WTC11 (cell line): ENCODE results near the gene ZFP91. TPM values are rescaled to one million over a fixed set of nuclear protein-coding genes. Genes with fewer than 3 reads are reported as not detected.

Source experiments
- ATAC-seq: fragments of 200-7000 bp; cut with Tn5 transposase; 2 replicates; pipeline ENCODE4 v1.10.0; 2021; ENCODE audit warnings: mild to moderate bottlenecking, moderate library complexity
- CTCF ChIA-PET: fragments of 300-600 bp; sonication (Branson Sonifier 250); formaldehyde crosslinking; loops from one replicate; lab custom pipeline; 2021; ENCODE audit warnings: antibody characterized with exemption; lab: Charles Lee
- POLR2A ChIA-PET: fragments of 350-600 bp; sonication (Branson Sonifier 250); formaldehyde crosslinking; loops from one replicate; lab custom pipeline; 2021; ENCODE audit warnings: antibody characterized with exemption; lab: Charles Lee
- DNase-seq: peaks from one replicate; pipeline ENCODE4 v3.0.0; 2021; ENCODE audit warnings: low spot score
- H3K27ac Mint-ChIP-seq: 2 replicates; pipeline ENCODE4 v1.8.0; 2021; ENCODE audit warnings: mixed read lengths
- H3K27me3 Mint-ChIP-seq: 2 replicates; pipeline ENCODE4 v1.8.0; 2021; ENCODE audit warnings: low read depth, mild to moderate bottlenecking, moderate library complexity, mixed read lengths
- H3K36me3 Mint-ChIP-seq: 2 replicates; pipeline ENCODE4 v1.8.0; 2021; ENCODE audit warnings: mixed read lengths
- H3K4me1 Mint-ChIP-seq: 2 replicates; pipeline ENCODE4 v1.8.0; 2022; ENCODE audit warnings: mixed read lengths
- H3K4me3 Mint-ChIP-seq: 2 replicates; pipeline ENCODE4 v1.8.0; 2021; ENCODE audit warnings: mild to moderate bottlenecking, moderate library complexity, mixed read lengths
- H3K9me3 Mint-ChIP-seq: 2 replicates; pipeline ENCODE4 v1.8.0; 2021; ENCODE audit warnings: mixed read lengths
- ATF2 ChIP-seq: sonication (generic); formaldehyde crosslinking; IDR thresholded peaks from 2 replicates; pipeline ENCODE4 v1.8.1; 2022; ENCODE audit warnings: low read depth, missing genetic modification reagents, borderline replicate concordance
- GABPB1 ChIP-seq: sonication (generic); formaldehyde crosslinking; IDR thresholded peaks from 2 replicates; pipeline ENCODE4 v1.8.1; 2023; ENCODE audit warnings: mild to moderate bottlenecking, missing genetic modification reagents
- IRF1 ChIP-seq: sonication (generic); formaldehyde crosslinking; IDR thresholded peaks from 2 replicates; pipeline ENCODE4 v1.8.0; 2023; ENCODE audit warnings: missing genetic modification reagents
- NR2C2 ChIP-seq: sonication (generic); formaldehyde crosslinking; IDR thresholded peaks from 2 replicates; pipeline ENCODE4 v1.8.0; 2022; ENCODE audit warnings: mild to moderate bottlenecking, missing genetic modification reagents
- TCF7 ChIP-seq: sonication (generic); formaldehyde crosslinking; IDR thresholded peaks from 2 replicates; pipeline ENCODE4 v1.8.0; 2022; ENCODE audit warnings: mild to moderate bottlenecking, low read depth, missing genetic modification reagents, moderate library complexity
- ZBTB21 ChIP-seq: sonication (generic); formaldehyde crosslinking; IDR thresholded peaks from 2 replicates; pipeline ENCODE4 v1.8.1; 2023; ENCODE audit warnings: mild to moderate bottlenecking, missing genetic modification reagents, borderline replicate concordance
- ZNF263 ChIP-seq: sonication (generic); formaldehyde crosslinking; IDR thresholded peaks from 2 replicates; pipeline ENCODE4 v1.8.1; 2022; ENCODE audit warnings: low read depth, mild to moderate bottlenecking, moderate library complexity, missing genetic modification reagents
- total RNA-seq: library from RNA; stranded (reverse); gene quantifications from 3 replicates; pipeline ENCODE4 v1.2.3, GENCODE V29; 2021
- TF ChIP-seq, protein P1 (sequence below): fragments of 250-450 bp; sonication (Bioruptor Pico); IDR thresholded peaks from 2 replicates; pipeline ENCODE4 v1.9.0; 2021; ENCODE audit warnings: mild to moderate bottlenecking, borderline replicate concordance
- TF ChIP-seq, protein P2 (sequence below): sonication (generic); formaldehyde crosslinking; IDR thresholded peaks from 2 replicates; pipeline ENCODE4 v1.8.1; 2023; ENCODE audit warnings: mild to moderate bottlenecking, missing genetic modification reagents, moderate library complexity
- TF ChIP-seq, protein P3 (sequence below): fragments of 250-450 bp; sonication (Bioruptor Pico); IDR thresholded peaks from 2 replicates; pipeline ENCODE4 v1.9.0; 2021; ENCODE audit warnings: moderate library complexity, mild to moderate bottlenecking, inconsistent platforms, borderline replicate concordance
- TF ChIP-seq, protein P4 (sequence below): fragments of 200-600 bp; IDR thresholded peaks from 2 replicates; pipeline ENCODE4 v1.8.0; 2022; ENCODE audit warnings: antibody characterized with exemption

The ZFP91 gene
- total RNA-seq, 1 experiment from 2014 or later = 28.1 TPM

GRCh38 chr11:58631378-58631777 is 52.5 kb downstream of the ZFP91 start:
- no peak overlapping the region for H3K27ac Mint-ChIP-seq
- H3K27me3 Mint-ChIP-seq = no peaks in the 10 kb centered on the region
- CTCF ChIA-PET = interaction anchor here (1.8 to 2.7 kb wide), 4 partner anchors 8 to 527 kb away, joined by 7 to 22 read pairs (median 14); no protein-coding TSS in a partner anchor
- no peak overlapping the region for H3K4me3 Mint-ChIP-seq
- POLR2A ChIA-PET = no interaction called here
- TF ChIP-seq GABPB1 (CRISPR knock-in tag) = no peak
- H3K4me1 Mint-ChIP-seq = peaks cover 2% of the 10 kb centered on the region
- H3K9me3 Mint-ChIP-seq = no peaks in the 10 kb centered on the region
- H3K36me3 Mint-ChIP-seq = no peaks in the 10 kb centered on the region; the same call in 1 of the 2 replicates
- DNase-seq (no peak), ATAC-seq (no peak)

DNA sequence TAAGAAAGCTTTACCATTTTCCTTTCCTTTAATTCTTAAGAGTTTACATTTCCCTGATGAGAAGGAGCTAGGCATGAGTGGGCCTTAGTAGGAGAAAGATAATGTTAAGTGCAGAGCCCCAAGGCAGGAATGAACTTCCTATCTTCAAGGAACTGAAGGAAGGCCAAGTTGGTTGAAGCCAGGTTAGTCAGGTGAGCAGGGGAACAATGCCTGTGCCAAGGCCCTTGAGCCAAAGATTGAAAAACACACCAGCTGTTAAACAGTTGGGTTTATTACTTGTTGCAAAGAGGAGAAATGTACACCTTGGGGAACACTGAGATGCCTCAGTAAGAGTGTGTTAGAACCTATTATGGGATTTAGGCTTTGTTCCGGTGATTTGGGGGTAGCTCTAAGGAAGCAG is 53.6 kb downstream of the ZFP91 start:
- TF ChIP-seq, protein P1, sequence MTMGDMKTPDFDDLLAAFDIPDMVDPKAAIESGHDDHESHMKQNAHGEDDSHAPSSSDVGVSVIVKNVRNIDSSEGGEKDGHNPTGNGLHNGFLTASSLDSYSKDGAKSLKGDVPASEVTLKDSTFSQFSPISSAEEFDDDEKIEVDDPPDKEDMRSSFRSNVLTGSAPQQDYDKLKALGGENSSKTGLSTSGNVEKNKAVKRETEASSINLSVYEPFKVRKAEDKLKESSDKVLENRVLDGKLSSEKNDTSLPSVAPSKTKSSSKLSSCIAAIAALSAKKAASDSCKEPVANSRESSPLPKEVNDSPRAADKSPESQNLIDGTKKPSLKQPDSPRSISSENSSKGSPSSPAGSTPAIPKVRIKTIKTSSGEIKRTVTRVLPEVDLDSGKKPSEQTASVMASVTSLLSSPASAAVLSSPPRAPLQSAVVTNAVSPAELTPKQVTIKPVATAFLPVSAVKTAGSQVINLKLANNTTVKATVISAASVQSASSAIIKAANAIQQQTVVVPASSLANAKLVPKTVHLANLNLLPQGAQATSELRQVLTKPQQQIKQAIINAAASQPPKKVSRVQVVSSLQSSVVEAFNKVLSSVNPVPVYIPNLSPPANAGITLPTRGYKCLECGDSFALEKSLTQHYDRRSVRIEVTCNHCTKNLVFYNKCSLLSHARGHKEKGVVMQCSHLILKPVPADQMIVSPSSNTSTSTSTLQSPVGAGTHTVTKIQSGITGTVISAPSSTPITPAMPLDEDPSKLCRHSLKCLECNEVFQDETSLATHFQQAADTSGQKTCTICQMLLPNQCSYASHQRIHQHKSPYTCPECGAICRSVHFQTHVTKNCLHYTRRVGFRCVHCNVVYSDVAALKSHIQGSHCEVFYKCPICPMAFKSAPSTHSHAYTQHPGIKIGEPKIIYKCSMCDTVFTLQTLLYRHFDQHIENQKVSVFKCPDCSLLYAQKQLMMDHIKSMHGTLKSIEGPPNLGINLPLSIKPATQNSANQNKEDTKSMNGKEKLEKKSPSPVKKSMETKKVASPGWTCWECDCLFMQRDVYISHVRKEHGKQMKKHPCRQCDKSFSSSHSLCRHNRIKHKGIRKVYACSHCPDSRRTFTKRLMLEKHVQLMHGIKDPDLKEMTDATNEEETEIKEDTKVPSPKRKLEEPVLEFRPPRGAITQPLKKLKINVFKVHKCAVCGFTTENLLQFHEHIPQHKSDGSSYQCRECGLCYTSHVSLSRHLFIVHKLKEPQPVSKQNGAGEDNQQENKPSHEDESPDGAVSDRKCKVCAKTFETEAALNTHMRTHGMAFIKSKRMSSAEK = no peak
- TF ChIP-seq NR2C2 (CRISPR knock-in tag) (no peak), ZNF263 (CRISPR knock-in tag) (no peak), TCF7 (CRISPR knock-in tag) (no peak), ATF2 (no peak), ZBTB21 (CRISPR knock-in tag) (no peak)
- TF ChIP-seq, protein P2, sequence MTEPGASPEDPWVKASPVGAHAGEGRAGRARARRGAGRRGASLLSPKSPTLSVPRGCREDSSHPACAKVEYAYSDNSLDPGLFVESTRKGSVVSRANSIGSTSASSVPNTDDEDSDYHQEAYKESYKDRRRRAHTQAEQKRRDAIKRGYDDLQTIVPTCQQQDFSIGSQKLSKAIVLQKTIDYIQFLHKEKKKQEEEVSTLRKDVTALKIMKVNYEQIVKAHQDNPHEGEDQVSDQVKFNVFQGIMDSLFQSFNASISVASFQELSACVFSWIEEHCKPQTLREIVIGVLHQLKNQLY (CRISPR knock-in tag) = no peak
- TF ChIP-seq, protein P3, sequence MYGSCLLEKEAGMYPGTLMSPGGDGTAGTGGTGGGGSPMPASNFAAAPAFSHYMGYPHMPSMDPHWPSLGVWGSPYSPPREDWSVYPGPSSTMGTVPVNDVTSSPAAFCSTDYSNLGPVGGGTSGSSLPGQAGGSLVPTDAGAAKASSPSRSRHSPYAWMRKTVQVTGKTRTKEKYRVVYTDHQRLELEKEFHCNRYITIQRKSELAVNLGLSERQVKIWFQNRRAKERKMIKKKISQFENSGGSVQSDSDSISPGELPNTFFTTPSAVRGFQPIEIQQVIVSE (CRISPR knock-in tag) = no peak
- TF ChIP-seq, protein P4, sequence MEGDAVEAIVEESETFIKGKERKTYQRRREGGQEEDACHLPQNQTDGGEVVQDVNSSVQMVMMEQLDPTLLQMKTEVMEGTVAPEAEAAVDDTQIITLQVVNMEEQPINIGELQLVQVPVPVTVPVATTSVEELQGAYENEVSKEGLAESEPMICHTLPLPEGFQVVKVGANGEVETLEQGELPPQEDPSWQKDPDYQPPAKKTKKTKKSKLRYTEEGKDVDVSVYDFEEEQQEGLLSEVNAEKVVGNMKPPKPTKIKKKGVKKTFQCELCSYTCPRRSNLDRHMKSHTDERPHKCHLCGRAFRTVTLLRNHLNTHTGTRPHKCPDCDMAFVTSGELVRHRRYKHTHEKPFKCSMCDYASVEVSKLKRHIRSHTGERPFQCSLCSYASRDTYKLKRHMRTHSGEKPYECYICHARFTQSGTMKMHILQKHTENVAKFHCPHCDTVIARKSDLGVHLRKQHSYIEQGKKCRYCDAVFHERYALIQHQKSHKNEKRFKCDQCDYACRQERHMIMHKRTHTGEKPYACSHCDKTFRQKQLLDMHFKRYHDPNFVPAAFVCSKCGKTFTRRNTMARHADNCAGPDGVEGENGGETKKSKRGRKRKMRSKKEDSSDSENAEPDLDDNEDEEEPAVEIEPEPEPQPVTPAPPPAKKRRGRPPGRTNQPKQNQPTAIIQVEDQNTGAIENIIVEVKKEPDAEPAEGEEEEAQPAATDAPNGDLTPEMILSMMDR = no peak
- TF ChIP-seq, all 79 proteins: peak for 0
- Mint-ChIP-seq H3K27ac (no peak overlapping the region), H3K9me3 (no peaks in the 10 kb centered on the region), H3K4me3 (no peak overlapping the region), H3K4me1 (peaks cover 2% of the 10 kb centered on the region), H3K36me3 (no peaks in the 10 kb centered on the region), H3K27me3 (no peaks in the 10 kb centered on the region)
- CTCF ChIA-PET = interaction anchor here (0.6 to 2.6 kb wide), 2 partner anchors 331 to 426 kb away, joined by 3 to 7 read pairs; no protein-coding TSS in a partner anchor
- POLR2A ChIA-PET = interaction anchor here (0.7 kb wide), 1 partner anchor 23 kb away, joined by 3 read pairs; no protein-coding TSS in a partner anchor
- DNase-seq (no peak), ATAC-seq (no peak)

DNA sequence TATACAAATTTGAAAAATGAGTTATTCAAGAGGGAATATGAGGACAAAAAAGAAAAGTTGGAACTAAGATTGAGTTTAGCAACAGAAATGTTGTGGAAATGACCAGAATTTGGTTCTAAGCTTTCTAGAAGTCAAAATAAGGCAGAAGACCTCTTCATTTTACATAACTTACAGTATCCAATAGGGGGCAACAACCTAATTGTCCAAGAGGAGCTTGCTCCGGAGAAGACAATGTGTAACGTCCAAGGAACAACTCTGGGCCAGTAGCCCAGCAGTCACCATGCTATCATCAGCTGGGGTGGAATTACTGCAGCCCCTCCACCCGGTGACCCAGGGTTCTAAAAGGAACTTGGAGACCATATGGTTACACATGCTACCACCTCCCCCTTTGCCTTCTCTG is 57.7 kb downstream of the ZFP91 start:
- TF ChIP-seq IRF1 = no peak
- ChIA-PET CTCF (interaction anchor here (0.7 to 2.0 kb wide), 7 partner anchors 16 to 522 kb away, joined by 3 to 6 read pairs (median 3); no protein-coding TSS in a partner anchor), POLR2A (no interaction called here)
- no peak overlapping the region for H3K27ac Mint-ChIP-seq
- no peaks in the 10 kb centered on the region for H3K9me3 Mint-ChIP-seq
- H3K36me3 Mint-ChIP-seq = no peaks in the 10 kb centered on the region
- ATAC-seq (no peak), DNase-seq (no peak)
- no peaks in the 10 kb centered on the region for H3K27me3 Mint-ChIP-seq
- no peak overlapping the region for H3K4me3 Mint-ChIP-seq
- no peaks in the 10 kb centered on the region for H3K4me1 Mint-ChIP-seq
